GM19099 (cell line): ENCODE measurements around the gene CCDC142.

ENCODE experiments used
- POLR2A ChIP-seq: IDR thresholded peaks from 3 replicates; pipeline ENCODE4 v1.6.1; 2011; ENCODE audit warnings: low read depth; ENCODE audit not compliant: insufficient read length; ENCODE audit errors: extremely low read depth

The CCDC142 gene

GRCh38 chr2:74496997-74497776, 14.4 kb upstream of the CCDC142 start:
- TF ChIP-seq POLR2A = no peak

GRCh38 chr2:74495440-74495839, 12.6 kb upstream of the CCDC142 start:
- no peak for TF ChIP-seq POLR2A

- no peak for TF ChIP-seq POLR2A
Observed at GRCh38 chr2:74493546-74493945, 10.7 kb upstream of the CCDC142 start.

GRCh38 chr2:74491648-74492544, 9.1 kb upstream of the CCDC142 start:
- TF ChIP-seq POLR2A = no peak

- TF ChIP-seq POLR2A = no peak
Observed at GRCh38 chr2:74489906-74490305, 7.1 kb upstream of the CCDC142 start.

- no peak for TF ChIP-seq POLR2A
Observed at GRCh38 chr2:74488643-74489481, 6.1 kb upstream of the CCDC142 start.

- TF ChIP-seq POLR2A = no peak
Observed at GRCh38 chr2:74486141-74486540, 3.3 kb upstream of the CCDC142 start.

- TF ChIP-seq POLR2A = no peak
Observed at GRCh38 chr2:74481961-74482800, 617 bp downstream of the CCDC142 start.

- no peak for TF ChIP-seq POLR2A
Observed at GRCh38 chr2:74481431-74481830, 1.4 kb downstream of the CCDC142 start.

- no peak for TF ChIP-seq POLR2A
Observed at GRCh38 chr2:74474899-74475298, 7.9 kb downstream of the CCDC142 start.

GRCh38 chr2:74474481-74474880, 8.3 kb downstream of the CCDC142 start:
- no peak for TF ChIP-seq POLR2A

GRCh38 chr2:74472945-74473258, 9.9 kb downstream of the CCDC142 start:
- no peak for TF ChIP-seq POLR2A

GRCh38 chr2:74472086-74472944, 10.5 kb downstream of the CCDC142 start, which contains the start of gene MRPL53:
Gene MRPL53 (minus strand): TSS chr2:74472680. CDS start chr2:74472660, 20 bp downstream.
- peak; percentile 91 for TF ChIP-seq POLR2A
